ENCODE results near the gene FARS2.
"Not testable (repeated sequence)": the region's sequence is repeated elsewhere in the genome, so short reads cannot be mapped to it uniquely, and the experiment has no call there.

The FARS2 gene

DNA sequence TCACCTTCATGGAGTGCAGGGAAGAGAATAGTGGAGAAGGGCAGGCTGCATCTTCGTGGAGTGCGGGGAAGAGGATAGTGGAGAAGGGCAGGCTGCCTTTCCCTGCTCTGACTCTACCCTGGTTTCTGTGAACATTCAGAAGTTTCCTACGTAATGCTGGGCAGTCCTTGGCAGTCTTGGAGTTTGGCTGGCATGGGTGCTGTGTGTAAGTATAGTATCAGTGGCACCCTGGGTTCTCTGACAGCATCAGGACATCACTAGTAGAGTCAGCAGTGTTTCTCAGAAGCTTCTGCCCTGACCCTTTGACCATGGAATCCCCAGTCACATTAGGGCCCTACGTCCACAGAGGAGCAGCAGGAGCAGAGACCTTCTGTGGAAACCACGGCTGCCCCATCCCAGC, 392.5 kb downstream of the FARS2 start:
- Histone ChIP-seq H3K9me3 (ENCODE audit: control insufficient read depth, low read length) (no peaks in the 10 kb centered on the region), H3K36me3 (ENCODE audit: control insufficient read depth, insufficient read depth, low read length) (no peaks in the 10 kb centered on the region), H3K9ac (ENCODE audit: low read length) (no peak overlapping the region), H3K4me1 (ENCODE audit: control insufficient read depth, insufficient read depth, low read length) (no peaks in the 10 kb centered on the region), H3K27me3 (ENCODE audit: control insufficient read depth, insufficient read depth, low read length) (no peaks in the 10 kb centered on the region), H3K4me3 (ENCODE audit: low read length) (no peak overlapping the region)

DNA sequence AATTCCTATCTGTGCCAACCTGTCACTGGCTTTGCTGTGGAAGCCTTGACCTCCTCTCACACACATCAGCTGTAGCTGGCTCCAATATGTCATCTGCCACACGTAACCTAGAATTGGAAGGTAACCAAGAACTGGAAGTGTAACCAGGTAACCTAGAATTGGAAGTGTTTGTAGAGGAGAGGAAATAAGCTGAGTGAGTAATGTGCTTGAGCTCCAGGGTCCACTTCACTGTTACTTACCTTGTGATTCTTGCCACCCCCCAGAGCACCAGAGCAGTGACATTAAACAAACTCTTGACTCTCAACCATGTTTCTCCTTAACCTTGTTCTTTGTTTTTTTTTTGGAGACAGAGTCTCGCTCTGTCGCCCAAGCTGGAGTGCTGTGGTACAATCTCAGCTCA, 394.9 kb downstream of the FARS2 start:
- Histone ChIP-seq H3K36me3 (ENCODE audit: control insufficient read depth, insufficient read depth, low read length) (no peaks in the 10 kb centered on the region), H3K9ac (ENCODE audit: low read length) (no peak overlapping the region), H3K9me3 (ENCODE audit: control insufficient read depth, low read length) (no peaks in the 10 kb centered on the region), H3K27me3 (ENCODE audit: control insufficient read depth, insufficient read depth, low read length) (no peaks in the 10 kb centered on the region), H3K4me3 (ENCODE audit: low read length) (no peak overlapping the region), H3K4me1 (ENCODE audit: control insufficient read depth, insufficient read depth, low read length) (no peaks in the 10 kb centered on the region)

DNA sequence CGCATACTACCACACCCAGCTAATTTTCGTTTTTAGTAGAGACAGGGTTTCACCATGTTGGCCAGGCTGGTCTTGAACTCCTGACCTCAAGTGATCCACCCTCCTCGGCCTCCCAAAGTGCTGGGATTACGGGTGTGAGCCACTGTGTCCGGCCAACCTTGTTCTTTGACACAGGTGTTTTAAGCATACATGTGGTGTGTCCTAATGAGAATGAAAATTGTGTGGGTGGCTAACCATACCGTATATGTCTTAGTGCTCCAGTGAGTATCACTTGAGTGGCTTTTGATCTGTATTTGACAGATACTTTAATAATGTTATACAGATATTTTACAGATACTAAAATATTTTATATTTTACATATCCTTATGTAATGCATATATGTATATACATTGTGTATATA, 395.4 kb downstream of the FARS2 start:
- H3K36me3 ChIP-seq (ENCODE audit: control insufficient read depth, insufficient read depth, low read length); H3K9ac ChIP-seq (ENCODE audit: low read length); H3K4me3 ChIP-seq (ENCODE audit: low read length); H3K4me1 ChIP-seq (ENCODE audit: control insufficient read depth, insufficient read depth, low read length); H3K27me3 ChIP-seq (ENCODE audit: control insufficient read depth, insufficient read depth, low read length); H3K9me3 ChIP-seq (ENCODE audit: control insufficient read depth, low read length): not testable (repeated sequence)

DNA sequence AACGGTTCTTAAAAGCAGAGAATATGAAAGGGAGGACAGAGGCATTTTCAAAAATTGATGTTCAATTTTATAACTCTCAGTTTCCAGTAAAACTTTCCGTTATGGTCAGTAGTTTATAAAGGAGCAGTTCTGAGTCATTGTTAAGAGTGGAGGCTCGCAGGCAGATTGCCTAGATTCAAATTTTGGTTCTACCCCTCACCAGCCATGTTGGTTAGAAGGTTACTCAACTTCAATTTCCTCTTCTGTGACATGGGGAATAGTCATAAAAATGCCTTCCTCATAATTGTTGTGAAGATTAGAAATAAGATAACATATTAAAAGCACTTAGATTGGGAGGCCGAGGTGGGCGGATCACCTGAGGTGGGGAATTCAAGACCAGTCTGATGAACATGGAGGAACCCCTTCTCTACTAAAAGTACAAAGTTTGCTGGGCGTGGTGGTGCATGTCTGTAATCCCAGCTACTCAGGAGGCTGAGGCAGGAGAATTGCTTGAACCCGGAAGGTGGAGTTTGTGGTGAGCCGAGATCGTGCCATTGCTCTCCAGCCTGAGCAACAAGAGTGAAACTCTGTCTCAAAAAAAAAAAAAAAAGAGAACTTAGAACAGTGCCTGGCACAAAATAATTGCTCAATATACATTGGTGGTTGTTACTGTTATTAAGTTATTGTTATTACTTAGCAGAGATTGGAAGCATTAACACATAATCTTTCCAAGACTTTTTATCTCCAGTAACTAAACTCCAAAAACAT, 396.5 kb downstream of the FARS2 start:
- no peaks in the 10 kb centered on the region for H3K27me3 ChIP-seq (ENCODE audit: control insufficient read depth, insufficient read depth, low read length)
- no peaks in the 10 kb centered on the region for H3K4me1 ChIP-seq (ENCODE audit: control insufficient read depth, insufficient read depth, low read length)
- H3K9me3 ChIP-seq (ENCODE audit: control insufficient read depth, low read length) = no peaks in the 10 kb centered on the region
- H3K9ac ChIP-seq (ENCODE audit: low read length) = no peak overlapping the region
- no peaks in the 10 kb centered on the region for H3K36me3 ChIP-seq (ENCODE audit: control insufficient read depth, insufficient read depth, low read length)
- no peak overlapping the region for H3K4me3 ChIP-seq (ENCODE audit: low read length)

DNA sequence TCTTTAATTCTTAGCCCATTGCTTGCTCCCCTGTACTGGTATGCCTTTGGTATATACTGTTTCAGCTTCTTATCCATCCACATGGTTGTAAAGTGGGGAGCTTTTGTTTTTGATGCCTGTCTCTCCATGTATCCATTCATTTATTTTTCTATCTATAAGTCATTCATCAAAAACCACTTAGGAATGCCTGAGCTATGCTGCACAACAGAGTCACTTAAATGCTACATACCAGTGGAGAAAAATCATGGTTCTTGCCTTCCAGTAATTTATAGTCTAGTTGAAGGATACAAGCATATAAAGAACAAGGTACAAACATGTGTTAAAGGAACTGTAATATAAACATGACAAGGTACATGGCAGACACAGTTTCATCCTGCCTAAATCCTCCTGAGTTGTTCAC, 398.2 kb downstream of the FARS2 start:
- no peaks in the 10 kb centered on the region for H3K36me3 ChIP-seq (ENCODE audit: control insufficient read depth, insufficient read depth, low read length)
- H3K9me3 ChIP-seq (ENCODE audit: control insufficient read depth, low read length) = no peaks in the 10 kb centered on the region
- no peak overlapping the region for H3K9ac ChIP-seq (ENCODE audit: low read length)
- no peak overlapping the region for H3K4me3 ChIP-seq (ENCODE audit: low read length)
- no peaks in the 10 kb centered on the region for H3K27me3 ChIP-seq (ENCODE audit: control insufficient read depth, insufficient read depth, low read length)
- no peaks in the 10 kb centered on the region for H3K4me1 ChIP-seq (ENCODE audit: control insufficient read depth, insufficient read depth, low read length)

DNA sequence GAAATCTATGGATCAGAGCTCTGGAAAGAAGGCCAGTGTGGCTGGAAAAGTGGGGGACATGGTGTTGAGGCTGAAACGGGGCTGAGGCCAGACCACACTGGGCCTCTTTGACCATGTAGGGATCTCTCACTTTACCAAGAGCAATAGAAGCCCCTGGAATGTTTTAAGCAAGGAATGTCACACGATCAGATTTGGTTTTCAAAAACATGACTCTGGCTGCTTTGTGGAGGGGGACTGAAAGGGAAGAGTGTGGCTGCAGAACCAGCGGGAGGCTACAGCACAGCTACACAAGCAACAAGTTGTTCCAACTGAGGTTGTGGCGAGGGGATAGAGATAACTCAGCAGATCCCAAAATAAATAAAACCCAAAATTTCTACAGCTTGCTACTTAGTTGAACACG, 399.5 kb downstream of the FARS2 start:
- Histone ChIP-seq H3K27me3 (ENCODE audit: control insufficient read depth, insufficient read depth, low read length) (no peaks in the 10 kb centered on the region), H3K36me3 (ENCODE audit: control insufficient read depth, insufficient read depth, low read length) (no peaks in the 10 kb centered on the region), H3K9me3 (ENCODE audit: control insufficient read depth, low read length) (no peaks in the 10 kb centered on the region), H3K9ac (ENCODE audit: low read length) (no peak overlapping the region), H3K4me1 (ENCODE audit: control insufficient read depth, insufficient read depth, low read length) (no peaks in the 10 kb centered on the region), H3K4me3 (ENCODE audit: low read length) (no peak overlapping the region)

DNA sequence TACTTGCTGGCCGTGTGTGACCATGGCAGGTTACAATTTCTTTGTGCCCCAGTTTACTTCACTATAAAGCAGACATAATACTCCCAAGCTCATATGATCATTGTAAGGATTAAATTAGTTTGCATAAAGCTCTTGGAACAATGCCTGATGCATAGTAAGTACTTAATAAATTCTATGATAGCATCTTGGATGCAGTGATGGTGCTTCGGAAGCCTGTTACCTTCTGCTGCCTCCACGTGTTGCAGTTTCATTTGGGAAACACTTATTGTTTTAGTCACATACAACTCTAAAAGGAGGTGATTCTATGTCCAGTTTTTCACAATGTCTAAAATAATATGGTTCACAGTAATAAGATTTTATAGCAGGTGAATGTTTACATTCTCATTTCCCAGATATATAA, 401.5 kb downstream of the FARS2 start:
- Histone ChIP-seq H3K9me3 (ENCODE audit: control insufficient read depth, low read length) (no peaks in the 10 kb centered on the region), H3K36me3 (ENCODE audit: control insufficient read depth, insufficient read depth, low read length) (no peaks in the 10 kb centered on the region), H3K4me1 (ENCODE audit: control insufficient read depth, insufficient read depth, low read length) (no peaks in the 10 kb centered on the region), H3K9ac (ENCODE audit: low read length) (no peak overlapping the region), H3K27me3 (ENCODE audit: control insufficient read depth, insufficient read depth, low read length) (no peaks in the 10 kb centered on the region), H3K4me3 (ENCODE audit: low read length) (no peak overlapping the region)

DNA sequence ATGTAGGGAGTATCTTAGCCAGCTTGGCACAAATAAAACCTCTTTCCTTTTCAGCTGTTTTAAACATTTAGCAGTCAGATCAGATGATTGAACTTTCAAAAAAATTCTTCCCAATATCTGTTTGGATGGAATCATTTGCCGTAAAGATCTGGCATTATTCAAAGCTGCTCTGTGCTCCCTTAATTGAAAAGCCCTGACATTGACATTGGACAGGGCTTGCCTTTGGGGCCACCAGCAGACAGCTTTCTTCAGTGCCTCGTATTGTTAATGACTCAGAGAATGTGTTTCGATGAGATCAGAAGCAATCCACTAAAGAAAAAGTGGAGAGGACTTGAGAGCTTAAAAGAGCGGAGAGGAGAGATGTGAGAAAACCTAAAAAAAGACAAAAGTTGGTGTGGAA, 401.9 kb downstream of the FARS2 start:
- no peaks in the 10 kb centered on the region for H3K4me1 ChIP-seq (ENCODE audit: control insufficient read depth, insufficient read depth, low read length)
- H3K9ac ChIP-seq (ENCODE audit: low read length) = no peak overlapping the region
- no peaks in the 10 kb centered on the region for H3K27me3 ChIP-seq (ENCODE audit: control insufficient read depth, insufficient read depth, low read length)
- no peaks in the 10 kb centered on the region for H3K9me3 ChIP-seq (ENCODE audit: control insufficient read depth, low read length)
- H3K36me3 ChIP-seq (ENCODE audit: control insufficient read depth, insufficient read depth, low read length) = no peaks in the 10 kb centered on the region
- H3K4me3 ChIP-seq (ENCODE audit: low read length) = no peak overlapping the region

DNA sequence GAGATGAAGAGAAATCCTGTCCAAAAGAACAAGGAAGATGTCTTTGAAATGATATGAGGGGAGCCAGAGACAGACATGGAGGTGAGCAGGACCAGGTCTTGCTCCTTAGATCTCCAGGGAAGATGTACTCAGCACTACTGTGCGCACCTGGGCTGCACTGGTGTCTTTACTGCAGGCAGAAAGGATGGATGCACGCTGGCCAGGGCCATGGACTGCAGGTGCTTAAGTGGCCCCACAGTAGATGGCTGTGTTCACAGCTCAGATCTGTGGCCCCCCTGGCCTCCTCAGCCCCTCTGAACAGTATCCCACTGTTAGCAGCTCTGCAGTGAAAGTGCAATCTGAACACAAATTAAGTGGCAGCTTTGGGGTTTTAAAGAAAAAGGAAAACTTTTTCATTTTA, 402.4 kb downstream of the FARS2 start:
- no peaks in the 10 kb centered on the region for H3K27me3 ChIP-seq (ENCODE audit: control insufficient read depth, insufficient read depth, low read length)
- no peak overlapping the region for H3K9ac ChIP-seq (ENCODE audit: low read length)
- no peak overlapping the region for H3K4me3 ChIP-seq (ENCODE audit: low read length)
- no peaks in the 10 kb centered on the region for H3K9me3 ChIP-seq (ENCODE audit: control insufficient read depth, low read length)
- H3K36me3 ChIP-seq (ENCODE audit: control insufficient read depth, insufficient read depth, low read length) = no peaks in the 10 kb centered on the region
- H3K4me1 ChIP-seq (ENCODE audit: control insufficient read depth, insufficient read depth, low read length) = no peaks in the 10 kb centered on the region

DNA sequence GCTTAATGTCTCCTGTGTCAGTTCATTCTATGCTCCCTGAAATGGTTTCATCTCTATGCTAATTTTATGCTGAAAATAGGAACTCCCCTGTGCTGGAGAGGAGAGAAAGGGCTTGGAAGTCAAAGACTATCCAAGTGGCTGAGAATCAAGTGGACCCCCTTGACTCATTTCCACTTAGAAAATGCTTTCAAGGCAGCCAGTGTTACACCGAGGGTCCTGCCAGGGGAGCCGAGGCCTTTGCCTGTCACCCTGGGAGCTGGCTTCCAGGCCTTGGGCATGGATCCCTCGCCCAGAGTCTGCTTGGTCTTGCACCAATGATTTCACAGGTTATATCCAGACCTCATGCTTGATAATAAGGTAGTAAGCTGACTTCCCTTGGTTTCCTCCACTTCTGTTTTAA, 402.8 kb downstream of the FARS2 start:
- Histone ChIP-seq H3K9ac (ENCODE audit: low read length) (no peak overlapping the region), H3K4me3 (ENCODE audit: low read length) (no peak overlapping the region), H3K9me3 (ENCODE audit: control insufficient read depth, low read length) (no peaks in the 10 kb centered on the region), H3K4me1 (ENCODE audit: control insufficient read depth, insufficient read depth, low read length) (no peaks in the 10 kb centered on the region), H3K27me3 (ENCODE audit: control insufficient read depth, insufficient read depth, low read length) (no peaks in the 10 kb centered on the region), H3K36me3 (ENCODE audit: control insufficient read depth, insufficient read depth, low read length) (no peaks in the 10 kb centered on the region)

DNA sequence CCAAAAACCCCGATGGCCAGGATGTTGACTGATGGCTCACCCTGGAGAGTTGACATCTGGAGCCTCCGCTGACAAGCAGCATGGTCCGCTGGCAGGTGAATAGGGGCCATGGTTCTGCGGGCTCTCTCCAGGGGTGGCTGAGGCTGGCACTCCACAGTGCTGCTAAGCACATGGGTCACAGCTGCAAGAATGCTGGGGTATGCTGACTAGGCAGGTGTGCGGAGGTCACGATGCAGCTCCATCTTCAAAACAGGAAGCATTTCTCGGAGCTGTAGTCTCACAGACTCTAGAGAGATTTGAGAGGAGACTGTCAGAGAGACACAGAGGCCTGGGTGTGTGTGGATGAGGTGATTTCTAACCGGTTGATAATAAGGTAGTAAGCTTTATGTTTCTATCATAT, 403.9 kb downstream of the FARS2 start:
- H3K4me3 ChIP-seq (ENCODE audit: low read length) = no peak overlapping the region
- H3K36me3 ChIP-seq (ENCODE audit: control insufficient read depth, insufficient read depth, low read length) = no peaks in the 10 kb centered on the region
- no peaks in the 10 kb centered on the region for H3K27me3 ChIP-seq (ENCODE audit: control insufficient read depth, insufficient read depth, low read length)
- no peaks in the 10 kb centered on the region for H3K4me1 ChIP-seq (ENCODE audit: control insufficient read depth, insufficient read depth, low read length)
- no peaks in the 10 kb centered on the region for H3K9me3 ChIP-seq (ENCODE audit: control insufficient read depth, low read length)
- H3K9ac ChIP-seq (ENCODE audit: low read length) = no peak overlapping the region

DNA sequence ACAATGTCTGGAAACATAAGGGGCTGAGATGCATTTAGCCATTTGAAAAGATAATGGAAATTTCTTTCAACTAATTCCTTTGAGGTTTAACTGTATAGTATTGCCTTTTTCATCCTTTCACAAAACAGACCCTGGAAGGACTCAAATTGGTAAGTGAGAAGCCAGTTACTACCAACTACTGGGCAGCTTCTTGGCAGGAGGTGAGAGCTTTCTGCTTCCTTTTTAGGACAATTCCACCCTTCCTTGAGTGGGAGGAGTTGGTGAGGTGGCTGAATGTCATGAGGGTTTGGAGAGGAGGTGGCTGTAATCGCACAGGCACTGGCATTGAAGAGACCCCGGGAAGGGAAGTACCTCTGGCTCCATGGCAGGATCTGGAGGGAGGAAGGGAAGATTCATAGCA, 404.4 kb downstream of the FARS2 start:
- H3K9ac ChIP-seq (ENCODE audit: low read length) = no peak overlapping the region
- H3K36me3 ChIP-seq (ENCODE audit: control insufficient read depth, insufficient read depth, low read length) = no peaks in the 10 kb centered on the region
- no peaks in the 10 kb centered on the region for H3K27me3 ChIP-seq (ENCODE audit: control insufficient read depth, insufficient read depth, low read length)
- H3K9me3 ChIP-seq (ENCODE audit: control insufficient read depth, low read length) = no peaks in the 10 kb centered on the region
- H3K4me3 ChIP-seq (ENCODE audit: low read length) = no peak overlapping the region
- H3K4me1 ChIP-seq (ENCODE audit: control insufficient read depth, insufficient read depth, low read length) = no peaks in the 10 kb centered on the region

DNA sequence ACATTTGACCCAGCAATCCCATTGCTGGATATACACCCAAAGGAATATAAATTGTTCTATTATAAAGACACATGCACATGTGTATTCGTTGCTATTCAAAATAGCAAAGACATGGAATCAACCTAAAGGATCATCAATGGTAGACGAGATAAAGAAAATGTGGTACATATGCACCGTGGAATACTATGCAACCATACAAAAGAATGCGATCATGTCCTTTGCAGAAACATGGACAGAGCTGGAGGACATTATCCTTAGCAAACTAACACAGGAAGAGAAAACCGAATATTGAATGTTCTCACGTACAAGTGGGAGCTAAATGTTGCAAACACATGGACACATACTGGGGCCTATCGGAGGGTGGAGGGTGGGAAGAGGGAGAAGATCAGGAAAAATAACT, 405.4 kb downstream of the FARS2 start:
- no peaks in the 10 kb centered on the region for H3K36me3 ChIP-seq (ENCODE audit: control insufficient read depth, insufficient read depth, low read length)
- no peaks in the 10 kb centered on the region for H3K4me1 ChIP-seq (ENCODE audit: control insufficient read depth, insufficient read depth, low read length)
- H3K9me3 ChIP-seq (ENCODE audit: control insufficient read depth, low read length) = no peaks in the 10 kb centered on the region
- H3K27me3 ChIP-seq (ENCODE audit: control insufficient read depth, insufficient read depth, low read length) = no peaks in the 10 kb centered on the region
- H3K4me3 ChIP-seq (ENCODE audit: low read length) = no peak overlapping the region
- no peak overlapping the region for H3K9ac ChIP-seq (ENCODE audit: low read length)
